Suprapubic skin (tissue), 3 donors: ENCODE results near the gene IGSF5.
"Not testable (repeated sequence)": the region's sequence is repeated elsewhere in the genome, so short reads cannot be mapped to it uniquely, and the experiment has no call there.

ENCODE experiments used
- CTCF ChIP-seq, 2 donors: fragments of 200-600 bp in 1 of 2; fragments of 450-650 bp in 1 of 2; sonication (generic) in 1 of 2; IDR thresholded peaks; one replicate each; pipeline ENCODE4 v1.5.1; 2016 to 2019; ENCODE audit warnings: antibody characterized with exemption in 2 of 2, mild to moderate bottlenecking in 1 of 2, moderate library complexity in 1 of 2
- POLR2AphosphoS5 ChIP-seq, 3 donors: sonication (generic); formaldehyde crosslinking; IDR thresholded peaks; one replicate each; pipeline ENCODE4 v1.6.1; 2017; ENCODE audit warnings: antibody characterized with exemption in 3 of 3

- TF ChIP-seq CTCF, POLR2AphosphoS5 (IDR thresholded peaks at IDR 0.05): not testable (repeated sequence)
These were observed 2.4 kb upstream of the IGSF5 start for GRCh38 chr21:39742561-39742960.
